GM21526 (cell line): Measurements from ENCODE around the gene NACC2.
"Not testable (repeated sequence)": the region's sequence is repeated elsewhere in the genome, so short reads cannot be mapped to it uniquely, and the experiment has no call there.

Experiments used
- ATAC-seq: cut with Tn5 transposase; IDR thresholded peaks from one replicate; pipeline ENCODE4 v1.9.1; 2021; ENCODE audit warnings: moderate library complexity; ENCODE audit not compliant: unreplicated experiment, low FRiP score

Gene NACC2

DNA sequence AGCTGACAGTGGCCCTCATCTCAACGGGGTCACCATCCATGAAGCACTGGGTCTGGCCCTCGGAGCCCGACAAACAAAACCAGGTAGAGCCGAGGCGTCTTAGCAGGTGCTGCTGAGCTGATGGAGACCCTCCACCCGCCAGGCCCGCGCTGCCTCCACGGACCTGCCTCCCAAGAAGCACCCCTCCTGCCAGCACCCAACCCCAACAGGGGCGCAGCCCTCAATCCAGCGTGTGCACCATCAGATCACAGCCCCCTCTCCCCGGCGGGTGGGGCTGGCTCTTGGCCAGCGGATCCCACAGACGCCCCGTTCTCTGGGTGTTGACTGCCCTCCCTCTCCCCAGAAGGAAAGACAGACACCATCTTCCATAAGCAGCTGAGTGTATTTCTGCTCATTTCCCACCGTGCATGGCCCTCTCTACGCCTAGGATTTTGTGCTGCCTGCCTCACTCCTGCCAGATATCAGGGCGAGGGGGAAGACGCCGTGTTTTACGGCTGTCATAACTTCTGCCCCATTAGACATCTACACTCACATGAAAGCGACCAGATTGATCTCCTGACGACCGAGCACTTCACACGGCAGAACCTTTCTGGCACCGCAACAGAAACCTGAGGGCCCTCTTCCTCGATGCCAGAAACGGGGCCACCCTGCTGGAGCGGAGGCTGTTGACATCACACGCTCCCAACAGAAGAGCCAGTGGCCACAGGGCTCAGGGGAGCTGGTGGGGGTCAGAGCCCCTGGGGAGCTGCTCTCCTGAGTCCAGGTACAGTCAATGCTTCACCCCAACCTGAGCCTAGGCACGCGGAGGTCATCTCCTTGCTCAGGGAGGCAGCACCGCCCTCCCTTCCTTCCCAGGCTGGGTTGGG is 12.4 kb downstream of the NACC2 start:
- no peak for ATAC-seq

DNA sequence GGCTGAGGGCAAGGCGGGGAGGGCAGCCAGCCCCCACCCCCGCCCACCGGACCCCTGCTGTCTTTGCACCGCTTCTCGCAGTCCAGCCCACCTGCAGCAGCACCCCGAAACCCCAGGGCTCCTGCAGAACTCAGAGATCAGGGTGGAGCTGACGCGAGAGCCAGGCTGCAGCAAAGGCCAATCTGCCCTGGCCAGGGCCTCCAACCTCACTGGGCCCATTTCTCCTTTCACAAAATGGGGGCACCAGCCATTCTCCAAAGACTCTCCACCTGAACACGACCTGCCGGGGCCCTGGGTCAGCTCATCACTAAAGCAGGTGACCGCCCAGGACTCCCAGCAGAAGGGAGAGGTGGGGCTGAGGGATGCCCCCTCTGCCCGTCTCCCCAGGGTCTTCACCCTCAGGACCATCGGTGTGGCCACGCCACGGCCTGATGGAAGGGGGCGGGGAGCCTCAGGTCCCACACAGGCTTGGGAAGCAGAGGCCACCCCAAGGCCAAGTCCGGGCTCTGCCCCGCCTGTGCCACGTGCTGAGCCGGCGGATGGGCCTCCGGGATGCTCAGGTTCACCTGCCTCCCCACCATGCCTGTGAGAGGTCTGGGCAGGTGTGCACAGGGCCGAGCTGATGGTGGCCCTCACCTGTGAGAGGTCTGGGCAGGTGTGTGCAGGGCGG is 13.1 kb downstream of the NACC2 start:
- no peak for ATAC-seq

- ATAC-seq, result no peak
Observed at GRCh38 chr9:136081113-136081825, 13.8 kb downstream of the NACC2 start.

- ATAC-seq, result no peak
Observed at GRCh38 chr9:136080716-136081112, 14.4 kb downstream of the NACC2 start.

DNA sequence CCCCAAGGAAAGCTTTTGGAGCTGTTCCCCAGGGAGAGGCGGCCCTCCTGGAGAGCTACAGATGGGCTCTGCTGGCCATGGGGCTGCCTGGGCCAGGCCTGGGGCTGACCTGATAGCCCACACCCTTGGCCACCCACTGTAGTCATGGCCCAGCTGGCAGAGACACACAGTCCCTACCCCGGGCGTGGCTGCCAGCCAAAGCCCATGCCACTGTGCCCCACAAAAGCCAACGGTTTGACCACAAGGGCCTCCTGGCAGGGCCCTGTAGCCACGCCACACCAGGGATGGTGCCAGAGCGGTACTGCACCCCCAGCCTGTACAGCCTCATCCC is 15.2 kb downstream of the NACC2 start:
- ATAC-seq, result no peak

- no peak for ATAC-seq
Observed at GRCh38 chr9:136079211-136079915, 15.7 kb downstream of the NACC2 start.

GRCh38 chr9:136078498-136079011 is 16.5 kb downstream of the NACC2 start:
- ATAC-seq, result no peak

- no peak for ATAC-seq
Observed at GRCh38 chr9:136078024-136078423, 17.1 kb downstream of the NACC2 start.

GRCh38 chr9:136077491-136077890 is 17.6 kb downstream of the NACC2 start:
- ATAC-seq, result no peak

DNA sequence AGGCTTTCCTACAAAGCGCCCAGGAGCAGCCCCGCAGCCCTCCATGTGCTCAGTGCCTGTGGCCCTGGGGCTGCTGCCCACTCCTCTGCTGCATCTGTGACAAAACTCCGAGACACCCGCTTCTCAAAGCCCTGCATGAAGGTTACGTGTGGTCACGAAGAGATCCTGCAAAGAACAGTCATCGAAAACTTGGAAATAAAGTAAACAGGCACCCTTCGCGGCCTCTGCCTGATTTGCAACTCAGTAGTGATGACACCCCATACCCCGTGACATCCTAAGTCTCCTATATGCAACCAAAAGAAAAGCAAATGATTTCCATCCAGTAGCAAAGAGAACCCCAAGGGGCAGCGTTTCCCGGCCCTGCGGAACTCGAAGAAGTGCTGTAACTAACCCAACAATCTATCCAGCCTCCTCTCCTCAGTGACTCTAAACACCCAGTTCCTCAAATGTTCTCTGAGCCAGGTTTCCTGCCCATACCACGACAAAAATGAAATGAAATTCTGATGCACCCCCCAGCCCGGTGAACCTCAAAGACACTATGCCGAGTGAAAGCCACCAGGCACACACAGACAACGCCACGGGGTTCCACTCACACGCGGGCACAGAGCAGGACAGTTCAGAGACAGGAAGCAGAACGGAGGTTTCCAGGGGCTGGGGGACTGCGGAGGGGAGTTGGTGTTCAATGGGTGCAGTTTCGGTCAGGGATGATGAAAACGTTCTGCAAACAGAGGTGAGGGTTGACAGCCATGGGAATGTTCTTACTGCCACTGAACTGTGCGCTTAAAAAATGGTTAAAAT is 19.0 kb downstream of the NACC2 start:
- no peak for ATAC-seq

- ATAC-seq, result no peak
Observed at GRCh38 chr9:136075134-136075841, 19.8 kb downstream of the NACC2 start.

DNA sequence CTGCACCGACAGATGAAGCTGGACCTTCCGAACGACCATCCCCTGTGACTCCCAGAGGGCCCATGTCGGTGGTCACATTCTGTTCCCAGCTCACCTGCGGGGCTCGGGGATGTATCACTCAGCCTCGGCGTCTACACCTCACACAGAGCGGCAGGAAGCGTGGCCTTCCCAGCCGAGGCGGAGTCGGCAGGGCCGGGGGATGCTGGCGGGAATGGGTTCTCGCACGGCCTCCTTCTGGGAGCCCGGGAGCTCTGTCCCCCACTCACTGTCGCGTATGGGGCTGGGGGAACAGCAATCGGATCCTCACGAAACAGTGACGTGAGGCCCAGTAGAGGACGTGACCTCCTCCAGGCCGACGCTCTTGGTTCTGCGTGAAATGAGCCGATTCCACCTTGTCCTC is 20.4 kb downstream of the NACC2 start:
- no peak for ATAC-seq

GRCh38 chr9:136062657-136063439 is 32.2 kb downstream of the NACC2 start:
- no peak for ATAC-seq

- not testable (repeated sequence) for ATAC-seq
Observed at GRCh38 chr9:136061916-136062315, 33.2 kb downstream of the NACC2 start.

DNA sequence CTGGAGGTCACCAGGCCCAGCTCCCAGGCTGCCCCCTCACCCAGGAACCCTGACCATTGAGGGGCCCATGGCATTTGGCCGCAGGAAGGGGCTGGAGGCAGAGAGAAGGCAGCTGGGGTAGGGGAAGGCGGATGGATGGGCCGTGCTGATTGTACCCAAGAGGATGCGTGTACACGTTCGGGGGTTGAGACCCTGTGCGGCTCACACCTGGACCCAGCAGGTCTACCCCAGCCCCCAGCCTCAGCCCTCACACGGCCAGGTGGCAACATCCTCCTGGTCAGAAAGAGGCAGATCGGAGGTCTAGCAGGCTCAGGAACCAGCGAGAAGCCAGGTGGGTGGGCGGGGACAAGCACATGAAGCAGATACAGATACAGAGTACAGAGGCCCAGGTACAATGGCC is 33.7 kb downstream of the NACC2 start:
- ATAC-seq, result no peak

DNA sequence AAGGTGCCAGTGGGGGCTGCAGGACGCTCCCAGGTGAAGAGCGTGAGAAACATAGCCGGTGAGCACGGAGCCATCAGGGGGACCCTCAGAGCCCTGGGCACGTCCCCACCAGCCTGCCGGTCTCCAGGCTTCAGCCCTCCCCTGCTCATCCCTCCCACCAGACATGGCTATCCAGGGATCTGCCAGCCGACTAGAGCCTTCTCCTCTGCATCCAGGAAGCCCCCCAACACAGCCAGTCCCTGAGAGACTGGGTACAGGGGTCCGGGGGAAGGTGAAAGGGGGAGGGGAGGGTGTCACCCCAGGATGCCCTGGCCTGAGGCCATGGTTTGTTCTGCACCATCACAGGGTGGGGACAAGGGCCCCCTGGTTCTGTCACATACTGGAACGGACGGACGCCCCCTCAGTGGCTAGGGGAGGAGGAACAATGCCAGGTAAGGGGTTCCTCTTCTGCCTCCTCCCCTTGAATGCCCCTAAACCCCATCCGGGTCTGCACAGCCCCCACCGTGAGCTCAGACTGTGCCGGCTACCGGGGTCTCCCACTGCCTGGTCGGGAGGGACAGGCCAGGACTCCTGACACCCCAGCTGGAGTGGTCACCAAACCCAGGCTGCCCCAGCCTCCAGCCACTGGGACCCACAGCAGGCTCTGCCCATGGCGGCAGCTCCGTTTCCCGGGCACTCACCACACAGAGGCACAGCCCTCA is 34.3 kb downstream of the NACC2 start:
- no peak for ATAC-seq

GRCh38 chr9:136059851-136060670 is 35.0 kb downstream of the NACC2 start:
- ATAC-seq, result no peak
